Esophagus squamous epithelium (tissue), 5 donors: ENCODE data around the gene KIFBP. TPM values are rescaled to one million over a fixed set of nuclear protein-coding genes. Genes with fewer than 3 reads are reported as not detected.

Experiments used
- DNase-seq: peaks from one replicate; lab custom pipeline; 2025; lab: John Stamatoyannopoulos, UW
- H3K27ac ChIP-seq, 4 donors: fragments of 200-600 bp; sonication (generic); one replicate each; pipeline ENCODE4 v1.5.1; 2016 to 2019; ENCODE audit warnings: mild to moderate bottlenecking in 1 of 4
- H3K27me3 ChIP-seq, 4 donors: fragments of 200-600 bp; sonication (generic); 1 replicate in 3 of 4; 2 replicates in 1 of 4; pipeline versions ENCODE4 v1.5.1 to v1.6.0; 2017 to 2021; ENCODE audit warnings: antibody characterized with exemption in 1 of 4
- H3K36me3 ChIP-seq, 3 donors: fragments of 200-600 bp; sonication (generic); one replicate each; pipeline ENCODE4 v1.5.1; 2016 to 2019
- H3K4me1 ChIP-seq, 3 donors: fragments of 200-600 bp; sonication (generic); one replicate each; pipeline ENCODE4 v1.5.1; 2017 to 2019
- H3K4me3 ChIP-seq, 4 donors: fragments of 200-600 bp; sonication (generic); 1 replicate in 3 of 4; 2 replicates in 1 of 4; pipeline ENCODE4 v1.5.1; 2016 to 2019; ENCODE audit warnings: mild to moderate bottlenecking in 2 of 4, moderate library complexity in 1 of 4
- H3K9me3 ChIP-seq, 3 donors: fragments of 200-600 bp; sonication (generic); one replicate each; pipeline ENCODE4 v1.5.1; 2016 to 2019
- POLR2A ChIP-seq, 4 donors: fragments of 450-650 bp; IDR thresholded peaks; one replicate each; pipeline ENCODE4 v1.6.1; 2017; ENCODE audit warnings: antibody characterized with exemption in 4 of 4, mild to moderate bottlenecking in 4 of 4, moderate library complexity in 3 of 4
- WGBS, 2 donors: methylation state at CpG; one replicate each; pipeline ENCODE4 v1.1.5; 2018; 5-methylcytosine and 5-hydroxymethylcytosine counted together
- intact Hi-C: fragments of 100-400 bp; cut with DNase I; formaldehyde crosslinking; loops from one replicate; pipeline ENCODE4 v1.15.0; 2022
- total RNA-seq, 4 donors: library from RNA; depleted of rRNA; stranded (reverse); fragments of >200 nt; gene quantifications; one replicate each; pipeline ENCODE4 v1.1.0, GENCODE V29; 2016
- TF ChIP-seq, protein P1 (sequence below), 6 experiments: fragments of 450-650 bp in 4 of 6; fragments of 200-600 bp in 2 of 6; sonication (generic) in 2 of 6; IDR thresholded peaks; one replicate each; pipeline ENCODE4 v1.5.1; 2016 to 2019; ENCODE audit warnings: antibody characterized with exemption in 6 of 6, mild to moderate bottlenecking in 4 of 6, moderate library complexity in 4 of 6
- donor health status: DM: yes; HTN: yes; CAD: no.

Gene KIFBP
- total RNA-seq, 4 donors from 2014 or later: 15.5 to 31.0 (median 16.4) TPM

DNA sequence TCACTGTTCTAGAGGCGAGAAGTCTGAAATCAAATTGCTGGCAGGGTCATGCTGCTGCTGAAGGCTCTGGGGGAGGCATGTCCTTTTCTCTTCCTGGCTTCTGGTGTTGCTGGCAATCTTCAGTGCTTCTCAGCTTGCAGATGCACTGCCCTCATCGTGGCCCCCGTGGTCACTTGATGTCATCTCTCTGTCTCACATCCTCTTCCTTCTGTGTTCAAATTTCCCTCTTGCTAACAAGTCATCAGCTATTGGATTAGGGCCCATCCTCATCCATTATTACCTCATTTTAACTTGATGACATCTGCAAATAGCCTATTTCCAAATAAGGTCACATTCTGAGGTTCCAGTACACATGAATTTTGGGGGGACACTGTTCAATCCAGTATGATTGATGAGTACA is 62.7 kb downstream of the KIFBP start:
- no peaks in the 10 kb centered on the region for H3K36me3 ChIP-seq
- H3K4me3 ChIP-seq: no peak overlapping the region
- H3K4me1 ChIP-seq: peaks cover 0 to 4% (median 3%) of the 10 kb centered on the region in 3 donors
- intact Hi-C loops: no loop called here
- TF ChIP-seq, protein P1, sequence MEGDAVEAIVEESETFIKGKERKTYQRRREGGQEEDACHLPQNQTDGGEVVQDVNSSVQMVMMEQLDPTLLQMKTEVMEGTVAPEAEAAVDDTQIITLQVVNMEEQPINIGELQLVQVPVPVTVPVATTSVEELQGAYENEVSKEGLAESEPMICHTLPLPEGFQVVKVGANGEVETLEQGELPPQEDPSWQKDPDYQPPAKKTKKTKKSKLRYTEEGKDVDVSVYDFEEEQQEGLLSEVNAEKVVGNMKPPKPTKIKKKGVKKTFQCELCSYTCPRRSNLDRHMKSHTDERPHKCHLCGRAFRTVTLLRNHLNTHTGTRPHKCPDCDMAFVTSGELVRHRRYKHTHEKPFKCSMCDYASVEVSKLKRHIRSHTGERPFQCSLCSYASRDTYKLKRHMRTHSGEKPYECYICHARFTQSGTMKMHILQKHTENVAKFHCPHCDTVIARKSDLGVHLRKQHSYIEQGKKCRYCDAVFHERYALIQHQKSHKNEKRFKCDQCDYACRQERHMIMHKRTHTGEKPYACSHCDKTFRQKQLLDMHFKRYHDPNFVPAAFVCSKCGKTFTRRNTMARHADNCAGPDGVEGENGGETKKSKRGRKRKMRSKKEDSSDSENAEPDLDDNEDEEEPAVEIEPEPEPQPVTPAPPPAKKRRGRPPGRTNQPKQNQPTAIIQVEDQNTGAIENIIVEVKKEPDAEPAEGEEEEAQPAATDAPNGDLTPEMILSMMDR (IDR thresholded peaks at IDR 0.05): no peak
- TF ChIP-seq POLR2A (IDR thresholded peaks at IDR 0.05): peak in 1 of 4 donors; percentile 28
- H3K9me3 ChIP-seq: no peaks in the 10 kb centered on the region
- no peak for DNase-seq
- peak overlapping the region in 3 of 4 donors; percentile 30 to 72 (median 42) for H3K27ac ChIP-seq
- WGBS, 2 donors: 55 to 61% methylated on average over 3 of the region's 3 CpGs
- H3K27me3 ChIP-seq: peaks cover 0 to 5% (median 0%) of the 10 kb centered on the region in 4 donors

DNA sequence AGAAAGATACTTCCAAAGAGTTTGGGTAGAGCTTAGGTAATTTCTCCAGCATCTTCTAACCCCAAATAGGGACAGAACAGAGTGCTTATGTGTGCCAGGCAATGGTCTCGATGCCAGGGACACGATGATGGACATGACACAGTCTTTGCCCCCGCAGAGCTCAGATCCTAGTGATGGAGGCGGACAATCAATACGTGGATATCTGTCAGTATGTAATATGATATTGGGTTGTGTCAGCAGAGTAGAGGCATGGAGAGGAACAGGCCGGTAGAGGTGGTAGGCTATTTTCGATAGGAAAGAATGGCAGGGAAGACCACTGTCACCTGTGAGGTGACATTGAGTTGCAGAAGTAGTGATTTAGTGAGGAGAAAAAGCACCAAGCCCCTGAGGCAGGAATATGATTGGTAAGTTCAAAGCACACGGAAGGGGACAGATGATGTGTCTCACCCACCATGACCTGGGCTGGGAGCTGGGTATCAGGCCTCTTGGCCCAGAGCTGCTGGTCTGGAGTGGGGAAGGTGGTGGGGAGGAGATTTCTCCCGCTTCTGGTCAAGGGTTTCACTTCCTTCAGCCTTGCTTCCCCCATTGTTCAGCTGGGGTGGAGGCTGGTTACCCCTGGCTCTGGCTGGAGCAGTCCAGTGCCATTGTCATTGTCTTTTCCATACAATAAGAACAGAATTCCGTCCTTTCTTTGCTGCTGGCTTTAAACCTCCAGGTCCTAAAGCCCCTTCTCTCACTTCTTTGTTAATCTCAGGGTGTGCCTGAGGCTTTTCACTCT is 63.3 kb downstream of the KIFBP start:
- intact Hi-C loops: no loop called here
- no peaks in the 10 kb centered on the region for H3K9me3 ChIP-seq
- peaks cover 0 to 9% (median 9%) of the 10 kb centered on the region in 3 donors for H3K4me1 ChIP-seq
- no peak for DNase-seq
- no peak overlapping the region for H3K4me3 ChIP-seq
- 72 to 74% methylated on average over 10 of the region's 10 CpGs for WGBS, 2 donors
- peaks cover 0 to 7% (median 0%) of the 10 kb centered on the region in 4 donors for H3K27me3 ChIP-seq
- H3K27ac ChIP-seq: peak overlapping the region in 2 of 4 donors; percentile 42 to 72
- H3K36me3 ChIP-seq: no peaks in the 10 kb centered on the region
- TF ChIP-seq, protein P1 (IDR thresholded peaks at IDR 0.05): no peak
- TF ChIP-seq POLR2A (IDR thresholded peaks at IDR 0.05): no peak

DNA sequence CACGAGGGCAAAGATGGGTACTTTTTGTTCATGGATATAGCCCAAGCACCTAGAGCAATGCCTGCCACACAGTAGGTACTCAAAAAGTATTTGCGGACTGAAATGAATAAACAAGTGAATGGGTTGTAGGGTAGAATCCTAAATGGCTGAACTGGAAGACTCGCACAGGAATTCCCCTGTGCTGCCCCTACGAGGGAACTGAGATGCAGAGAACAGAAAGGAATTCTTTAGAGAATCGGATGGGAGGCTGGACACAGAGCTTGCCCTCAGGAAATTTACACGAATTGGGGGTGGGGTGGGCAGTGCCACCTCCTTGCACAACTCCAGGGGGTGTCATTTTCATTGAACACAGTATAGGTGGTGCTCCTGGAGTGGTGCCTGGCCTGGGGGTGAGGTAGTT is 64.1 kb downstream of the KIFBP start:
- intact Hi-C loops: no loop called here
- TF ChIP-seq, protein P1 (IDR thresholded peaks at IDR 0.05): no peak
- TF ChIP-seq POLR2A (IDR thresholded peaks at IDR 0.05): no peak
- WGBS, 2 donors: 74 to 76% methylated on average over 5 to 6 of the region's 6 CpGs
- Histone ChIP-seq H3K27me3 (peaks cover 0 to 7% (median 0%) of the 10 kb centered on the region in 4 donors), H3K27ac (peak overlapping the region in 1 of 4 donors; percentile 72), H3K9me3 (no peaks in the 10 kb centered on the region), H3K36me3 (no peaks in the 10 kb centered on the region), H3K4me1 (peaks cover 0 to 18% (median 10%) of the 10 kb centered on the region in 3 donors), H3K4me3 (no peak overlapping the region)
- no peak for DNase-seq

DNA sequence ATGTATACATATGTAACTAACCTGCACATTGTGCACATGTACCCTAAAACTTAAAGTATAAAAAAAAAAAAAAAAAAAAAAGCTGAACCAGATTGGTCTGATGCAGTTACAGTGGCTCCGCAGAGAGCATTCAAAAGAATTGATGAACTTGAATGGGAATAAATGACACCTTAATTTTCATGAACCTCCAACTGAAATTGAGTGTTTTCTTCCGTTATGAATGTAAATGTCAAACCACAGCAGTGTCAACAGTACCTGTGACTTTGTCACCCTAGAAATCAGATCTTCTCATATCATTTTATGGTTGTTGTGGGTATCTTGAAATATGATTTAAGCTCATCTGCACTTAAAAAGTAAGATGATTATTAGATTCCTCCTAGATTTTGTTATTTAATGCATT is 66.6 kb downstream of the KIFBP start:
- Histone ChIP-seq H3K36me3 (no peaks in the 10 kb centered on the region), H3K27me3 (peaks cover 0 to 7% (median 0%) of the 10 kb centered on the region in 4 donors), H3K4me3 (no peak overlapping the region), H3K4me1 (peaks cover 0 to 22% (median 10%) of the 10 kb centered on the region in 3 donors), H3K27ac (no peak overlapping the region), H3K9me3 (no peaks in the 10 kb centered on the region)
- 70 to 89% methylated on average over 2 of the region's 2 CpGs for WGBS, 2 donors
- intact Hi-C loops: no loop called here
- DNase-seq: no peak
- TF ChIP-seq, protein P1 (IDR thresholded peaks at IDR 0.05): no peak
- TF ChIP-seq POLR2A (IDR thresholded peaks at IDR 0.05): no peak

DNA sequence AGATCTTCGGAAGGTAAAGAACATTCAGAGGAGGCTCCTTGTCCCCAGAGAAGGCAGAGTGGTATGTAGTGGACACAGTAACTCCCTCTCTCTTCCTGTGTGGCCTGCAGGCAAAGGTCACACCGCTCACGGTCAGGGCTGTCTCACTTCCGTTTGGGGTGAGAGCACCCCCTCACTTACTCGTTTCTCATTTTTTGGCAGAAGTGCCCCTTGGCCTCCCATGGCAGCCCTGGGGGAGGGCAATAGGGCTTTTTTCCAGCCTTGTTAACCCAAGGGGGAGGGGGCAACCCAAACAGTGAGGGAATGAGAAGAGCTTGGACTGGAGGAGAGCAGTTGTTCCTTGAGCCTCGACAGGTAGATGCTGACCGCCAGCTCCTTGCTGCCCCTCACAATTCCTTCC is 67.5 kb downstream of the KIFBP start:
- H3K9me3 ChIP-seq: no peaks in the 10 kb centered on the region
- DNase-seq: no peak
- intact Hi-C loops: no loop called here
- TF ChIP-seq POLR2A (IDR thresholded peaks at IDR 0.05): no peak
- TF ChIP-seq, protein P1 (IDR thresholded peaks at IDR 0.05): no peak
- 43 to 46% methylated on average over 4 to 7 of the region's 7 CpGs for WGBS, 2 donors
- H3K36me3 ChIP-seq: no peaks in the 10 kb centered on the region
- peaks cover 0 to 7% (median 0%) of the 10 kb centered on the region in 4 donors for H3K27me3 ChIP-seq
- no peak overlapping the region for H3K4me3 ChIP-seq
- peaks cover 0 to 27% (median 13%) of the 10 kb centered on the region in 3 donors for H3K4me1 ChIP-seq
- H3K27ac ChIP-seq: peak overlapping the region in 3 of 4 donors; percentile 51 to 75 (median 54)
